GM21825 (cell line): Measurements from ENCODE around the gene C10orf88.
"Not testable (repeated sequence)": the region's sequence is repeated elsewhere in the genome, so short reads cannot be mapped to it uniquely, and the experiment has no call there.

Experiments
- ATAC-seq: cut with Tn5 transposase; IDR thresholded peaks from one replicate; pipeline ENCODE4 v1.9.1; 2021; ENCODE audit warnings: mild to moderate bottlenecking, moderate library complexity; ENCODE audit not compliant: unreplicated experiment

The C10orf88 gene

GRCh38 chr10:122966879-122967278, 12.9 kb upstream of the C10orf88 start:
- no peak for ATAC-seq

GRCh38 chr10:122962405-122962804, 8.4 kb upstream of the C10orf88 start:
- no peak for ATAC-seq

GRCh38 chr10:122957474-122957873, 3.4 kb upstream of the C10orf88 start:
- ATAC-seq = no peak

GRCh38 chr10:122955892-122956291, 1.9 kb upstream of the C10orf88 start:
- ATAC-seq = no peak

- ATAC-seq = no peak
These were observed 664 bp upstream of the C10orf88 start for GRCh38 chr10:122954731-122955050.

GRCh38 chr10:122949296-122949695, 4.7 kb downstream of the C10orf88 start:
- no peak for ATAC-seq

- ATAC-seq = no peak
These were observed 14.0 kb downstream of the C10orf88 start for GRCh38 chr10:122939856-122940543.

GRCh38 chr10:122939133-122939855, 14.7 kb downstream of the C10orf88 start:
- ATAC-seq = no peak

- no peak for ATAC-seq
These were observed 22.7 kb downstream of the C10orf88 start for GRCh38 chr10:122931088-122931906.

- ATAC-seq = no peak
These were observed 23.9 kb downstream of the C10orf88 start for GRCh38 chr10:122930140-122930539.

- no peak for ATAC-seq
These were observed 38.3 kb downstream of the C10orf88 start for GRCh38 chr10:122915700-122916099.

GRCh38 chr10:122911889-122912484, 42.0 kb downstream of the C10orf88 start:
- ATAC-seq = no peak

- ATAC-seq = no peak
These were observed 43.7 kb downstream of the C10orf88 start, which contains the start of gene FAM24A for GRCh38 chr10:122910310-122910709. Gene FAM24A (plus strand): TSS chr10:122910610. CDS start chr10:122911635, 1,025 bp downstream.

- not testable (repeated sequence) for ATAC-seq
These were observed 50.2 kb downstream of the C10orf88 start for GRCh38 chr10:122903861-122904260.

- ATAC-seq = no peak
These were observed 59.6 kb downstream of the C10orf88 start for GRCh38 chr10:122894261-122894944.

- ATAC-seq = no peak
These were observed 69.9 kb downstream of the C10orf88 start for GRCh38 chr10:122884166-122884565.

- ATAC-seq = no peak
These were observed 71.3 kb downstream of the C10orf88 start for GRCh38 chr10:122882766-122883165.
